ENCODE data around the gene SAXO1.

SAXO1 gene

DNA sequence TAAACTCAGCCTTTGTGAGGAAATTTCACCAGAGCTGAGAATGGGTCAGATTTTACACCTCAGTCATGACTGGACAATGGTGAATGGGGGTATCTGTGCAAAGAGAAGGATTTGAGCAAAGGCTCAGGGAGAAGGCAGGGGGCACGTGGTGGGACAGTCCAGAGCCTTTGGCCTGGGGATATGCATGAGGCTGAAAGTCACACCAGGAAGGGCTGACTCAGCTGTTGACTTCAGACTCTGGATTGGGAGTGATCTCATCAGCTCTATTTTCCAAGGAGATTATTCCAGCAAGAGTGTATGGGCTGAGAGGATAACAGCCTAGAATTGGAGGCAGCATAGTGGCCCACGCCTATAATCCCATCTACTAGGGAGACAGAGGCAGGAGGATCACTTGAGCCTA is 53.6 kb downstream of the SAXO1 start:
- TF ChIP-seq TAF1 (IDR thresholded peaks at IDR 0.05; ENCODE audit: borderline replicate concordance, low read depth, low read length) (no peak), POLR2A (IDR thresholded peaks at IDR 0.05; ENCODE audit: low read depth, low read length) (no peak), POLR2AphosphoS5 (IDR thresholded peaks at IDR 0.05; ENCODE audit: low read depth, low read length) (no peak)
- FAIRE-seq (no peak), DNase-seq (ENCODE audit: insufficient read length) (no peak)

DNA sequence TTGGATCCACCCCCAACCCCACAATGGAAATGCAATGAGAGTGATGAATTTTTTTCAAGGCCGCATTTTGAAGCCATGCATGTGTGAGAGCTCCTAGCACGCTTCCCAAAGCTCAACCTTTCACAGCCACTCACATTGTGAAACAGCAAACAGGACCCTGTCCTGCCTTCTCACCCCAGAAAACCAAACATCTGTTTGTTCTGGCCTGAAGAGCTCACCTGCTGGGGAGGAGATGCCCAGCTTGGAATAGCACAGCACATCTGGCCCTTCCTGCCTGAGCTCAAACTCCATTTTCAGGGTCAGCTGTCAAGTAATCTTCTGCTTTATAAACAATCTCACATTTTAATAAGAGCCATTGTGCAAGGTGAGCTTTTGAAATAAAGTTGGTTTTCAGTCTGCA is 54.8 kb downstream of the SAXO1 start:
- no peak for TF ChIP-seq TAF1 (IDR thresholded peaks at IDR 0.05; ENCODE audit: borderline replicate concordance, low read depth, low read length)
- TF ChIP-seq POLR2AphosphoS5 (IDR thresholded peaks at IDR 0.05; ENCODE audit: low read depth, low read length), result no peak
- no peak for TF ChIP-seq POLR2A (IDR thresholded peaks at IDR 0.05; ENCODE audit: low read depth, low read length)
- no peak for DNase-seq (ENCODE audit: insufficient read length)
- no peak for FAIRE-seq

GRCh38 chr9:18976709-18977531 is 56.1 kb downstream of the SAXO1 start:
- DNase-seq (ENCODE audit: insufficient read length), result no peak

DNA sequence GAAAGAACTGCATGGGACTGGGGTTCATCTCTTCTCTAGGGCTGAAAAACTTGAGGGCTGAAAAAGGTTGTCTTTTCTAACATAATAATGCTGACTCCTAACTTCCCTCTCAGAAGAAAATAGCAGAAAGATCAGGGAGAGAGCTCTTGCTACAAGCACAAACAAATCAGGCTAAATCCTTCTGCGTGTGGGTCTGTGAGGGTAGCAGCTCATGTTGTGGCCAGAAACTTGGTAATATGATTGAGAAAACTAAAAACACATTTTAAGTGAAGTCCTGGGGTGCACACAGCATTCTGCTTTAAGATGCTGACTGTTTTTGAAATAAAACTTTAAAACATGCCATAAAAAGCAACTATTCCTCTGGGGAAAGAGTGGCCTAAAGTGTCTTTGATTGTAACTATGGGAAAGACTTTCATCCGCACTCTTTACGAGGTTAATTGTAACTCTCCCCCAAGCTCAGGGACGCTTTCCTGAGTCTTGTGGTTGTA is 56.7 kb downstream of the SAXO1 start:
- no peak for TF ChIP-seq TAF1 (IDR thresholded peaks at IDR 0.05; ENCODE audit: borderline replicate concordance, low read depth, low read length)
- TF ChIP-seq POLR2AphosphoS5 (IDR thresholded peaks at IDR 0.05; ENCODE audit: low read depth, low read length), result no peak
- no peak for TF ChIP-seq POLR2A (IDR thresholded peaks at IDR 0.05; ENCODE audit: low read depth, low read length)
- DNase-seq (ENCODE audit: insufficient read length) (no peak), FAIRE-seq (no peak)

More at GRCh38 chr9:18976709-18977531, 56.1 kb downstream of the SAXO1 start:
- no peak for TF ChIP-seq POLR2AphosphoS5 (IDR thresholded peaks at IDR 0.05; ENCODE audit: low read depth, low read length)
- TF ChIP-seq TAF1 (IDR thresholded peaks at IDR 0.05; ENCODE audit: borderline replicate concordance, low read depth, low read length), result no peak
- no peak for TF ChIP-seq POLR2A (IDR thresholded peaks at IDR 0.05; ENCODE audit: low read depth, low read length)
- FAIRE-seq, result no peak

DNA sequence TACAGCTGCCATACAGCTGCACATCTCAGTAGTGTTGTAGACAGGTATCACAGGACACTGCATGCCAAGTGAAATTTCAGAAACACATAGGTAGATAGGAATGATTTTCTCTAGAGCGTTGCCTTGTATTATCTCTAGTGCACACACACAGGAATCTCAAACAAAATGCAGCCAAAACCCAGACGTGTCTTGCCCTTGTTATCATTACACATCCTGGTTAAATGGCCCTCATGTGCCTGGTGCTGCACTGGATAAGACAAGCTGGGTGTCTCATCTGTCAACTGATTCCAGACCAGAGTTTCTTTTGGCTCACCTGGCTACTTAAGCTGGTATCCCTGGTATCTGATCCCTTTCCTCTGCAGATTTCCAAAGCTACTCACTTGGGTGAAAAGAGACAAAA is 59.7 kb downstream of the SAXO1 start:
- TF ChIP-seq POLR2A (IDR thresholded peaks at IDR 0.05; ENCODE audit: low read depth, low read length) (no peak), POLR2AphosphoS5 (IDR thresholded peaks at IDR 0.05; ENCODE audit: low read depth, low read length) (no peak), TAF1 (IDR thresholded peaks at IDR 0.05; ENCODE audit: borderline replicate concordance, low read depth, low read length) (no peak)
- DNase-seq (ENCODE audit: insufficient read length) (no peak), FAIRE-seq (no peak)

GRCh38 chr9:18972675-18973074 is 60.3 kb downstream of the SAXO1 start:
- DNase-seq (ENCODE audit: insufficient read length) (no peak), FAIRE-seq (no peak)
- TF ChIP-seq TAF1 (IDR thresholded peaks at IDR 0.05; ENCODE audit: borderline replicate concordance, low read depth, low read length) (no peak), POLR2AphosphoS5 (IDR thresholded peaks at IDR 0.05; ENCODE audit: low read depth, low read length) (no peak), POLR2A (IDR thresholded peaks at IDR 0.05; ENCODE audit: low read depth, low read length) (no peak)

- no peak for TF ChIP-seq POLR2AphosphoS5 (IDR thresholded peaks at IDR 0.05; ENCODE audit: low read depth, low read length)
- TF ChIP-seq POLR2A (IDR thresholded peaks at IDR 0.05; ENCODE audit: low read depth, low read length), result no peak
- no peak for TF ChIP-seq TAF1 (IDR thresholded peaks at IDR 0.05; ENCODE audit: borderline replicate concordance, low read depth, low read length)
- no peak for FAIRE-seq
- no peak for DNase-seq (ENCODE audit: insufficient read length)
These were observed 61.1 kb downstream of the SAXO1 start for GRCh38 chr9:18971909-18972308.

GRCh38 chr9:18971404-18971803 is 61.6 kb downstream of the SAXO1 start:
- no peak for FAIRE-seq
- no peak for TF ChIP-seq POLR2A (IDR thresholded peaks at IDR 0.05; ENCODE audit: low read depth, low read length)
- no peak for DNase-seq (ENCODE audit: insufficient read length)

- DNase-seq (ENCODE audit: insufficient read length), result no peak
- FAIRE-seq, result no peak
- TF ChIP-seq POLR2A (IDR thresholded peaks at IDR 0.05; ENCODE audit: low read depth, low read length) (no peak), TAF1 (IDR thresholded peaks at IDR 0.05; ENCODE audit: borderline replicate concordance, low read depth, low read length) (no peak), POLR2AphosphoS5 (IDR thresholded peaks at IDR 0.05; ENCODE audit: low read depth, low read length) (no peak)
These were observed 62.6 kb downstream of the SAXO1 start for GRCh38 chr9:18970393-18970792.

DNA sequence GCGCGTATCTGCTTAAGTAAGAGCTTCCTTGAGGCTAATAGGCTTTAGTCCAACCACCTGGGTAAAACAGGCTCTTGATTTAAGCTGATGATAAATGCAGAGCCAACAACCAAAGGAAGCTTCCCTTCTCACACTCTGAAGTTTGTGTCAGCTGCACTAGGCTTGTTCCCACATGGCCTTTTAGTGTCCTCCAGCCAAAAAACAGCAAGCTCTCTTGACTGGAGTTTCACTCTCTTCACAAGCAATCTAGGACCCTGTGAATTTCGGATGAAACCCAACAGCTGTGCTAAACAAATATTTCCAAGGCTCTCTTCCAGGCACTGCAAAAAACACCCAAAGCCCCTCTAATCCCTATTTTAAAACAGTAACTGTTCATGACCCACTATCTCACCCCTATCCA is 63.9 kb downstream of the SAXO1 start:
- FAIRE-seq (no peak), DNase-seq (ENCODE audit: insufficient read length) (no peak)
- TF ChIP-seq TAF1 (IDR thresholded peaks at IDR 0.05; ENCODE audit: borderline replicate concordance, low read depth, low read length) (no peak), POLR2AphosphoS5 (IDR thresholded peaks at IDR 0.05; ENCODE audit: low read depth, low read length) (no peak), POLR2A (IDR thresholded peaks at IDR 0.05; ENCODE audit: low read depth, low read length) (no peak)

GRCh38 chr9:18955626-18956025 is 77.4 kb downstream of the SAXO1 start:
- DNase-seq (ENCODE audit: insufficient read length) (no peak), FAIRE-seq (no peak)
- TF ChIP-seq POLR2AphosphoS5 (IDR thresholded peaks at IDR 0.05; ENCODE audit: low read depth, low read length) (no peak), TAF1 (IDR thresholded peaks at IDR 0.05; ENCODE audit: borderline replicate concordance, low read depth, low read length) (no peak)

GRCh38 chr9:18951936-18952335 is 81.1 kb downstream of the SAXO1 start:
- no peak for DNase-seq (ENCODE audit: insufficient read length)
- no peak for FAIRE-seq
- TF ChIP-seq POLR2AphosphoS5 (IDR thresholded peaks at IDR 0.05; ENCODE audit: low read depth, low read length), result no peak

Measured in GM12892 (cell line).